HL-60 (cell line): ENCODE results near the gene CCS.

ENCODE experiments used
- CTCF ChIP-seq: IDR thresholded peaks from one replicate; pipeline ENCODE4 v1.5.1; 2011; ENCODE audit warnings: low read length, control low read depth, inconsistent platforms; ENCODE audit not compliant: insufficient read depth
- REST ChIP-seq: IDR thresholded peaks from 2 replicates; pipeline ENCODE4 v1.6.1; 2012; ENCODE audit warnings: low read depth; ENCODE audit not compliant: insufficient replicate concordance

- TF ChIP-seq CTCF (no peak), REST (no peak)
These were observed 45.4 kb downstream of the CCS start, which contains the start of gene RBM4 for GRCh38 chr11:66638177-66639065.
